Aortic smooth muscle cell (primary cell): ENCODE measurements around the gene ARMC7. TPM values are rescaled to one million over a fixed set of nuclear protein-coding genes. Genes with fewer than 3 reads are reported as not detected.

ENCODE experiments used
- total RNA-seq: library from RNA; depleted of rRNA; stranded (reverse); fragments of >200 nt; gene quantifications from 2 replicates; pipeline ENCODE4 v1.2.3, GENCODE V29; 2014

ARMC7 gene
- total RNA-seq: 1.6 and 1.8 TPM in 2 replicates

GRCh38 chr17:75109407-75110233, at the start of gene ARMC7:
Gene ARMC7, plus strand, starts transcription at chr17:75109969. Its CDS starts 320 bp downstream, at chr17:75110289.

GRCh38 chr17:75087558-75088453, 22.0 kb upstream of the ARMC7 start, which contains the start of gene SLC16A5:
Gene SLC16A5, plus strand, starts transcription at chr17:75087954. Its CDS starts 5,683 bp downstream, at chr17:75093637.

DNA sequence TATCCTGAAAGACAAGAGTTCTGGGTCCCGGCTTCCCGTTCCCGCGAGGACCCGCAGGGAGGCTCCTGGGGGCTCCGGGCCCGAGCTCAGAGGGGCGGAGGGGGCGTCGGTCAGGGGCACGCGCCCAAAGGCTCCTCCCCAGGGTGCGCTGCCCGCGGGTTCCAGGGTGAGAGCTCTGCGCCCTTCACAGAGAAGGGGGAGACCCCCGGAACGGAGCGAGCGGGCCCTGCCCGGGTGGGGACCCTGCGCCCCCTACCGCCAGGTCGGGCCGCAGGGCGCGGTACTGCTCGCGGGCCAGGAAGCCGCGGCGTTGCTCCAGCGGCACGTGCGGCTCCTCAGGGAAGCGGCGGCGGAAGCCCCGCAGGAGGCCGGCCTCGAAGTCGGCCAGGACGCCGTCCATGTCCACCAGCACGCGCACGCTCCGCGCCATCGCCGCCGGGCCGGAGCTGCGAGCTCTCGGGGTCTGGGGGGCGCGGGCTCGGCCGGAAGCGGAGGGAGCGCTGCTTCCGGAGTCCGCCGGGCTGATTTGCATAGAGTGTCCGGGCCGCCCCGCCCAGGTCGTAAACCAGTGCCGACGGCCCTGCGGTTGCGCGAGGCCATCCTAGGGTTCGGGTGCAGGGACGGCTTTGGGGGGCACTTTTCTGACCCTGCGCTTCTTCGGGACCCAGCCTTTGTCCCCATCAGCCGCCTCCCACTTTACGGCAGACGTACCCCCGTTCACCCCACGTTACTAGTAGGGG, 21.7 kb downstream of the ARMC7 start, which contains the start of gene NT5C:
Gene NT5C (minus strand): TSS at position 465 of the 740 bp plus-strand sequence. CDS start 35 bp downstream, at position 430.

GRCh38 chr17:75154195-75155106, 44.7 kb downstream of the ARMC7 start, which contains the start of gene JPT1:
Gene JPT1, minus strand, starts transcription at chr17:75154512. Its CDS starts 115 bp downstream, at chr17:75154397.

Other genes with a start within 250 kb of the ARMC7 start
- 16.6 and 19.6 TPM in 2 replicates for gene FDXR, start 237.0 kb upstream of the ARMC7 start, total RNA-seq
- gene FADS6, start 216.3 kb upstream of the ARMC7 start, total RNA-seq: not detected in 2 replicates
- gene USH1G, start 186.7 kb upstream of the ARMC7 start, total RNA-seq: not detected in 2 replicates
- not detected in 2 replicates for gene OTOP2, start 185.7 kb upstream of the ARMC7 start, total RNA-seq
- not detected in 2 replicates for gene OTOP3, start 174.1 kb upstream of the ARMC7 start, total RNA-seq
- gene HID1, start 137.2 kb upstream of the ARMC7 start, total RNA-seq: 1.3 and 1.5 TPM in 2 replicates
- 11.2 and 11.9 TPM in 2 replicates for gene CDR2L, start 122.3 kb upstream of the ARMC7 start, total RNA-seq
- 27.0 and 30.6 TPM in 2 replicates for gene MRPL58, start 97.3 kb upstream of the ARMC7 start, total RNA-seq
- gene ATP5PD, start 63.0 kb upstream of the ARMC7 start, total RNA-seq: 371 and 373 TPM in 2 replicates
- gene KCTD2, start 62.7 kb upstream of the ARMC7 start, total RNA-seq: 15.0 and 15.9 TPM in 2 replicates
- gene SLC16A5, start 22.0 kb upstream of the ARMC7 start, total RNA-seq: 1.1 and 1.5 TPM in 2 replicates
- 33.4 and 44.3 TPM in 2 replicates for gene NT5C, start 21.8 kb downstream of the ARMC7 start, total RNA-seq
- 60.5 and 68.2 TPM in 2 replicates for gene JPT1, start 44.5 kb downstream of the ARMC7 start, total RNA-seq
- gene SUMO2, start 73.0 kb downstream of the ARMC7 start, total RNA-seq: 123 and 178 TPM in 2 replicates
- 21.5 and 28.4 TPM in 2 replicates for gene NUP85, start 95.7 kb downstream of the ARMC7 start, total RNA-seq
- 13.0 and 13.3 TPM in 2 replicates for gene GGA3, start 151.6 kb downstream of the ARMC7 start, total RNA-seq
- 58.7 and 62.5 TPM in 2 replicates for gene MRPS7, start 151.9 kb downstream of the ARMC7 start, total RNA-seq
- 11.6 and 11.9 TPM in 2 replicates for gene MIF4GD, start 161.3 kb downstream of the ARMC7 start, total RNA-seq
- 4.1 and 7.9 TPM in 2 replicates for gene SLC25A19, start 179.5 kb downstream of the ARMC7 start, total RNA-seq